Hepatocyte (in vitro differentiated cells): ENCODE data around the gene TEAD2. TPM values are rescaled to one million over a fixed set of nuclear protein-coding genes. Genes with fewer than 3 reads are reported as not detected.
"Not testable (repeated sequence)": the region's sequence is repeated elsewhere in the genome, so short reads cannot be mapped to it uniquely, and the experiment has no call there.

Source experiments
- DNase-seq: peaks from one replicate; pipeline ENCODE4 v3.0.0-alpha.2; 2016; ENCODE audit warnings: low spot score
- H2AFZ ChIP-seq: fragments of 200-600 bp; sonication (generic); 2 replicates; pipeline ENCODE4 v1.6.0; 2016; ENCODE audit warnings: antibody characterized with exemption, mild to moderate bottlenecking
- H3K27ac ChIP-seq: fragments of 200-600 bp; sonication (generic); 2 replicates; pipeline ENCODE4 v1.5.1; 2016; ENCODE audit warnings: mild to moderate bottlenecking
- H3K27me3 ChIP-seq: fragments of 200-600 bp; sonication (generic); 2 replicates; pipeline ENCODE4 v1.6.1; 2016
- H3K36me3 ChIP-seq: fragments of 200-600 bp; sonication (generic); replicated peaks from 2 replicates; pipeline ENCODE4 v1.5.1; 2016; ENCODE audit warnings: low read depth; ENCODE audit not compliant: insufficient read depth
- H3K4me1 ChIP-seq: fragments of 200-600 bp; sonication (generic); 2 replicates; pipeline ENCODE4 v1.5.1; 2016; ENCODE audit warnings: mild to moderate bottlenecking, moderate library complexity; ENCODE audit not compliant: insufficient read depth
- H3K4me2 ChIP-seq: fragments of 200-600 bp; sonication (generic); 2 replicates; pipeline ENCODE4 v1.6.0; 2016
- H3K4me3 ChIP-seq: fragments of 200-600 bp; sonication (generic); 2 replicates; pipeline ENCODE4 v1.5.1; 2016; ENCODE audit warnings: mild to moderate bottlenecking
- H3K79me2 ChIP-seq: fragments of 200-600 bp; sonication (generic); 2 replicates; pipeline ENCODE4 v1.6.0; 2017; ENCODE audit warnings: mild to moderate bottlenecking
- H3K9me2 ChIP-seq: fragments of 200-600 bp; sonication (generic); replicated peaks from 2 replicates; pipeline ENCODE4 v1.6.0; 2017; ENCODE audit warnings: mild to moderate bottlenecking; ENCODE audit not compliant: insufficient read depth
- H3K9me3 ChIP-seq: fragments of 200-600 bp; sonication (generic); 2 replicates; pipeline ENCODE4 v1.5.1; 2016; ENCODE audit warnings: low read depth, mild to moderate bottlenecking
- H4K20me1 ChIP-seq: fragments of 200-600 bp; sonication (generic); 2 replicates; pipeline ENCODE4 v1.6.0; 2016; ENCODE audit warnings: mild to moderate bottlenecking; ENCODE audit not compliant: insufficient read depth, poor library complexity, severe bottlenecking
- EZH2 ChIP-seq: fragments of 200-600 bp; sonication (generic); IDR thresholded peaks from 2 replicates; pipeline ENCODE4 v1.6.1; 2016; ENCODE audit warnings: antibody characterized with exemption, mild to moderate bottlenecking, borderline replicate concordance
- EZH2phosphoT487 ChIP-seq: fragments of 200-600 bp; sonication (generic); IDR thresholded peaks from one replicate; pipeline ENCODE4 v1.6.1; 2018; ENCODE audit warnings: antibody characterized with exemption, mild to moderate bottlenecking, low read depth, moderate library complexity; ENCODE audit not compliant: unreplicated experiment, severe bottlenecking
- WGBS: methylation state at CpG from one replicate; pipeline ENCODE4 v1.1.6; 2016; ENCODE audit warnings: low lambda C conversion rate; ENCODE audit errors: missing lambda C conversion rate; 5-methylcytosine and 5-hydroxymethylcytosine counted together
- polyA plus RNA-seq: library from polyadenylated mRNA; unstranded; fragments of >200 nt; fragmentation: Nextera tagmentation; extraction: Ambion mirVana; gene quantifications from 2 replicates; pipeline ENCODE4 v1.2.1, GENCODE V29; 2016
- total RNA-seq: library from RNA; depleted of rRNA; stranded (reverse); fragments of >200 nt; gene quantifications from 2 replicates; pipeline ENCODE4 v1.2.3, GENCODE V29; 2014
- TF ChIP-seq, protein P1 (sequence below): fragments of 200-600 bp; sonication (generic); IDR thresholded peaks from 2 replicates; pipeline ENCODE4 v1.5.1; 2016; ENCODE audit warnings: antibody characterized with exemption, mild to moderate bottlenecking; ENCODE audit not compliant: poor library complexity

Gene TEAD2
- total and polyA plus RNA-seq, 2 experiments from 2014 or later = 35.4 to 41.4 TPM

- no peaks in the 10 kb centered on the region for H3K4me1 ChIP-seq
- H2AFZ ChIP-seq = no peak overlapping the region
- no peak overlapping the region for H3K4me2 ChIP-seq
- H3K27me3 ChIP-seq = no peaks in the 10 kb centered on the region
- no peaks in the 10 kb centered on the region for H3K79me2 ChIP-seq
- H3K36me3 ChIP-seq = no peaks in the 10 kb centered on the region
- H3K9me3 ChIP-seq = no peaks in the 10 kb centered on the region
- DNase-seq = no peak
- H3K27ac ChIP-seq = no peak overlapping the region
- no peaks in the 10 kb centered on the region for H3K9me2 ChIP-seq
- WGBS = 94% methylated on average over 14 of the region's 14 CpGs
- no peak overlapping the region for H3K4me3 ChIP-seq
- H4K20me1 ChIP-seq = peaks cover 7% of the 10 kb centered on the region
- TF ChIP-seq EZH2phosphoT487 = no peak
- no peak for TF ChIP-seq EZH2
- TF ChIP-seq, protein P1, sequence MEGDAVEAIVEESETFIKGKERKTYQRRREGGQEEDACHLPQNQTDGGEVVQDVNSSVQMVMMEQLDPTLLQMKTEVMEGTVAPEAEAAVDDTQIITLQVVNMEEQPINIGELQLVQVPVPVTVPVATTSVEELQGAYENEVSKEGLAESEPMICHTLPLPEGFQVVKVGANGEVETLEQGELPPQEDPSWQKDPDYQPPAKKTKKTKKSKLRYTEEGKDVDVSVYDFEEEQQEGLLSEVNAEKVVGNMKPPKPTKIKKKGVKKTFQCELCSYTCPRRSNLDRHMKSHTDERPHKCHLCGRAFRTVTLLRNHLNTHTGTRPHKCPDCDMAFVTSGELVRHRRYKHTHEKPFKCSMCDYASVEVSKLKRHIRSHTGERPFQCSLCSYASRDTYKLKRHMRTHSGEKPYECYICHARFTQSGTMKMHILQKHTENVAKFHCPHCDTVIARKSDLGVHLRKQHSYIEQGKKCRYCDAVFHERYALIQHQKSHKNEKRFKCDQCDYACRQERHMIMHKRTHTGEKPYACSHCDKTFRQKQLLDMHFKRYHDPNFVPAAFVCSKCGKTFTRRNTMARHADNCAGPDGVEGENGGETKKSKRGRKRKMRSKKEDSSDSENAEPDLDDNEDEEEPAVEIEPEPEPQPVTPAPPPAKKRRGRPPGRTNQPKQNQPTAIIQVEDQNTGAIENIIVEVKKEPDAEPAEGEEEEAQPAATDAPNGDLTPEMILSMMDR = no peak
Measured at GRCh38 chr19:49335784-49336481, 26.3 kb downstream of the TEAD2 start.

- Histone ChIP-seq H3K79me2 (no peaks in the 10 kb centered on the region), H3K9me3 (no peaks in the 10 kb centered on the region), H3K4me2 (no peak within 1 kb of the TSS), H3K9me2 (no peaks in the 10 kb centered on the region), H4K20me1 (peaks cover 7% of the 10 kb centered on the region), H3K27me3 (no peaks in the 10 kb centered on the region), H3K4me1 (no peaks in the 10 kb centered on the region), H2AFZ (no peak within 1 kb of the TSS), H3K4me3 (no peak within 1 kb of the TSS), H3K36me3 (no peaks in the 10 kb centered on the region), H3K27ac (no peak within 1 kb of the TSS)
- TF ChIP-seq EZH2 = no peak
- no peak for TF ChIP-seq EZH2phosphoT487
- TF ChIP-seq, protein P1 = no peak
- 86% methylated on average over 13 of the region's 13 CpGs for WGBS
- no peak for DNase-seq
Measured at GRCh38 chr19:49335071-49335783, 27.0 kb downstream of the TEAD2 start, which contains the start of gene CD37. TSS of gene CD37 (plus strand) at chr19:49335406. CDS start at chr19:49335541, 135 bp downstream.

- H3K4me3 ChIP-seq = no peak overlapping the region
- H3K79me2 ChIP-seq = no peaks in the 10 kb centered on the region
- no peaks in the 10 kb centered on the region for H3K9me2 ChIP-seq
- no peak overlapping the region for H3K27ac ChIP-seq
- no peak for DNase-seq
- H2AFZ ChIP-seq = no peak overlapping the region
- no peaks in the 10 kb centered on the region for H3K36me3 ChIP-seq
- no peak for TF ChIP-seq EZH2
- no peaks in the 10 kb centered on the region for H3K9me3 ChIP-seq
- H3K4me1 ChIP-seq = no peaks in the 10 kb centered on the region
- 90% methylated on average over 8 of the region's 8 CpGs for WGBS
- H3K4me2 ChIP-seq = no peak overlapping the region
- H3K27me3 ChIP-seq = no peaks in the 10 kb centered on the region
- peaks cover 7% of the 10 kb centered on the region for H4K20me1 ChIP-seq
Measured at GRCh38 chr19:49333811-49334288, 28.4 kb downstream of the TEAD2 start.

- no peaks in the 10 kb centered on the region for H3K79me2 ChIP-seq
- H3K4me2 ChIP-seq = no peak overlapping the region
- H2AFZ ChIP-seq = no peak overlapping the region
- H4K20me1 ChIP-seq = peaks cover 6% of the 10 kb centered on the region
- H3K36me3 ChIP-seq = no peaks in the 10 kb centered on the region
- DNase-seq = no peak
- TF ChIP-seq, protein P1 = no peak
- no peak for TF ChIP-seq EZH2phosphoT487
- no peaks in the 10 kb centered on the region for H3K9me3 ChIP-seq
- H3K27me3 ChIP-seq = no peaks in the 10 kb centered on the region
- WGBS = 78% methylated on average over 3 of the region's 3 CpGs
- no peaks in the 10 kb centered on the region for H3K9me2 ChIP-seq
- H3K4me3 ChIP-seq = no peak overlapping the region
- no peaks in the 10 kb centered on the region for H3K4me1 ChIP-seq
- no peak overlapping the region for H3K27ac ChIP-seq
Measured at GRCh38 chr19:49333418-49333805, 28.8 kb downstream of the TEAD2 start.

DNA sequence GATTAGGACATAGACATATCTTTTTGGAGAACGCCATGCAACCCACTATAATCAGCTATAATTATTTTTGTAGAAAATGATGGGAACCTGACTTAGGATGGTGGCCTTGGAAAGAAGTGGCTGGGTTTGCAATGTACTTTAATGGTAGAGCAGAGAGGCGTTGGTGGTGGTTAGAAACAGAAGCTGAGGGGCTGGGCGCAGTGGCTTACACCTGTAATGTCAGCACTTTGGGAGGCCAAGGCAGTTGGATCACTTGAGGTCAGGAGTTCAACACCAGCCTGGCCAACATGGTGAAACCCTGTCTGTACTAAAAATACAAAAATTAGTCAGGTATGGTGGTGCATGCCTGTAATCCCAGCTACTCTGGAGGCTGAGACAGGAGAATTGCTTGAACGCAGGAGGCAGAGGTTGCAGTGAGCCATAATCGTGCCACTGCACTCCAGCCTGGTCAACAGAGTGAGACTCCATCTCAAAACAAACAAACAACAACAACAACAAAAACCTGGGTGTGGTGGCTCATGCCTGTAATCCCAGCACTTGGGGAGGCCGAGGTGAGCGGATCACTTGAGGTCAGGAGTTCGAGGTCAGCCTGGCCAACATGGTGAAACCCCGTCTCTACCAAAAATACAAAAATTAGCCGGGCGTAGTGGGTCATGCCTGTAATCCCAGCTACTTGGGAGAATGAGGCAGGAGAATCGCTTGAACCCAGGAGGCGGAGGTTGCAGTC, 29.4 kb downstream of the TEAD2 start:
- H3K36me3 ChIP-seq, H3K9me3 ChIP-seq, H2AFZ ChIP-seq, H3K4me1 ChIP-seq, H3K4me3 ChIP-seq, DNase-seq, H3K4me2 ChIP-seq, H3K27ac ChIP-seq, H3K79me2 ChIP-seq, H4K20me1 ChIP-seq, H3K9me2 ChIP-seq, H3K27me3 ChIP-seq: not testable (repeated sequence)
- 95% methylated on average over 13 of the region's 13 CpGs for WGBS
